HEK293 (cell line): ENCODE data around the gene ZNF19.

ENCODE experiments used
- CTCF ChIA-PET: fragments of 350-600 bp; formaldehyde crosslinking; extraction: SDS; loops from one replicate; lab custom pipeline; 2021; ENCODE audit warnings: antibody characterized with exemption; lab: Yijun Ruan, JAX
- POLR2A ChIA-PET: fragments of 300-600 bp; formaldehyde crosslinking; extraction: SDS; loops from one replicate; lab custom pipeline; 2020; ENCODE audit warnings: antibody characterized with exemption, inconsistent platforms; lab: Yijun Ruan, JAX
- H3K27ac ChIP-seq: fragments of 200-500 bp; sonication (Bioruptor generic); 2 replicates; pipeline ENCODE4 v1.5.1; 2014; ENCODE audit warnings: low read depth, low read length, control low read depth, inconsistent platforms; ENCODE audit errors: extremely low read depth
- H3K36me3 ChIP-seq, 2 experiments: fragments of 200-500 bp in 1 of 2; sonication (Bioruptor generic) in 1 of 2; 1 replicate in 1 of 2; 2 replicates in 1 of 2; pipeline ENCODE4 v1.5.1; 2014 to 2017; ENCODE audit warnings: inconsistent platforms in 2 of 2, low read length in 2 of 2; ENCODE audit not compliant: control insufficient read depth in 2 of 2, insufficient read depth in 1 of 2
- H3K4me1 ChIP-seq: fragments of 200-500 bp; sonication (Bioruptor generic); 2 replicates; pipeline ENCODE4 v1.5.1; 2014; ENCODE audit warnings: mild to moderate bottlenecking, low read length, inconsistent platforms; ENCODE audit not compliant: control insufficient read depth, insufficient read depth
- H3K4me3 ChIP-seq: 2 replicates; pipeline ENCODE4 v1.5.1; 2011; ENCODE audit warnings: low read depth, mild to moderate bottlenecking, control low read depth, low read length, moderate library complexity
- H3K9me3 ChIP-seq: fragments of 200-500 bp; sonication (Bioruptor generic); 2 replicates; pipeline ENCODE4 v1.5.1; 2014; ENCODE audit warnings: low read depth, low read length, inconsistent platforms; ENCODE audit not compliant: control insufficient read depth, insufficient read depth
- KLF9 ChIP-seq: fragments of 450-650 bp; formaldehyde crosslinking; IDR thresholded peaks from 2 replicates; pipeline ENCODE4 v1.5.1; 2016; ENCODE audit warnings: missing biosample characterization, missing genetic modification characterization, low read depth
- MZF1 ChIP-seq: fragments of 450-650 bp; formaldehyde crosslinking; IDR thresholded peaks from 2 replicates; pipeline ENCODE4 v1.5.1; 2017; ENCODE audit warnings: missing biosample characterization, missing genetic modification characterization, borderline replicate concordance
- REST ChIP-seq: fragments of 450-650 bp; formaldehyde crosslinking; IDR thresholded peaks from 2 replicates; pipeline ENCODE4 v1.5.1; 2016; ENCODE audit warnings: missing biosample characterization, missing genetic modification characterization
- ZBTB10 ChIP-seq: fragments of 450-650 bp; formaldehyde crosslinking; IDR thresholded peaks from 2 replicates; pipeline ENCODE4 v1.5.1; 2016; ENCODE audit warnings: missing biosample characterization, missing genetic modification characterization
- ZFHX2 ChIP-seq: fragments of 450-650 bp; formaldehyde crosslinking; conservative IDR thresholded peaks from 2 replicates; pipeline ENCODE4 v1.5.1; 2016; ENCODE audit warnings: missing biosample characterization, missing genetic modification characterization
- ZNF138 ChIP-seq: fragments of 450-650 bp; formaldehyde crosslinking; IDR thresholded peaks from 2 replicates; pipeline ENCODE4 v1.5.1; 2016; ENCODE audit warnings: missing biosample characterization, missing genetic modification characterization, borderline replicate concordance
- ZNF24 ChIP-seq: fragments of 450-650 bp; formaldehyde crosslinking; IDR thresholded peaks from 2 replicates; pipeline ENCODE4 v1.5.1; 2016; ENCODE audit warnings: missing biosample characterization, missing genetic modification characterization
- ZNF37A ChIP-seq: fragments of 450-650 bp; IDR thresholded peaks from 2 replicates; pipeline ENCODE4 v1.5.1; 2018; ENCODE audit warnings: missing biosample characterization, missing genetic modification characterization
- ZNF423 ChIP-seq: fragments of 450-650 bp; formaldehyde crosslinking; IDR thresholded peaks from 2 replicates; pipeline ENCODE4 v1.5.1; 2016; ENCODE audit warnings: missing biosample characterization, missing genetic modification characterization
- ZNF555 ChIP-seq: fragments of 450-650 bp; formaldehyde crosslinking; conservative IDR thresholded peaks from 2 replicates; pipeline ENCODE4 v1.5.1; 2017; ENCODE audit warnings: missing biosample characterization, mild to moderate bottlenecking, missing genetic modification characterization, inconsistent platforms
- ZNF664 ChIP-seq: fragments of 450-650 bp; formaldehyde crosslinking; IDR thresholded peaks from 2 replicates; pipeline ENCODE4 v1.5.1; 2016; ENCODE audit warnings: missing biosample characterization, missing genetic modification characterization
- ZNF785 ChIP-seq: fragments of 450-650 bp; formaldehyde crosslinking; IDR thresholded peaks from 2 replicates; pipeline ENCODE4 v1.5.1; 2016; ENCODE audit warnings: missing biosample characterization, missing genetic modification characterization
- ZNF791 ChIP-seq: fragments of 450-650 bp; formaldehyde crosslinking; IDR thresholded peaks from 2 replicates; pipeline ENCODE4 v1.5.1; 2016; ENCODE audit warnings: missing biosample characterization, missing genetic modification characterization
- ZNF792 ChIP-seq: fragments of 450-650 bp; formaldehyde crosslinking; IDR thresholded peaks from 2 replicates; pipeline ENCODE4 v1.5.1; 2016; ENCODE audit warnings: missing biosample characterization, missing genetic modification characterization

ZNF19 gene

DNA sequence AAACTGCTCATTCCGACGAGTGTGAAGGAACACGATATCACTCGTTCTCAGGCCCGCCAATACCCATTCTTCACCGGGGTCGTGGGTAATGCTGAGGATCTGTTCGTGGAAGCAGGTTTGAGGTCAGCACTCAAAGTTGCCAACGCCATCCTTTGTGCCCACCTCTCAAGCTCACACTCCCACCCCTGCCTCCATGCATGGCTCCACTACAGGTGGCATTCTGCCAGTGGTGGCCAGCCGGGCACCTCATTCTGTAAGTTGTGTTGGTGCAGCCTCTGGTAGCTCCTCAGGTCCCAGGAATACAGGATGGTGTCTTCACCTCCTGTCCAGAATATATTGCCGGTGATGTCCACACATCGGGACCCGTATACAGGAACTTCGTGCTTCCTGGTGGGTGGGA lies 57.9 kb downstream of the ZNF19 start:
- POLR2A ChIA-PET, result no interaction called here
- Histone ChIP-seq H3K4me1 (no peaks in the 10 kb centered on the region), H3K9me3 (no peaks in the 10 kb centered on the region), H3K4me3 (no peak overlapping the region), H3K36me3 (no peaks in the 10 kb centered on the region), H3K27ac (no peak overlapping the region)
- CTCF ChIA-PET, result interaction anchor here (11.6 kb wide), 1 partner anchor 19 kb away, joined by 77 read pairs; no protein-coding TSS in a partner anchor
- TF ChIP-seq ZFHX2, result no peak

DNA sequence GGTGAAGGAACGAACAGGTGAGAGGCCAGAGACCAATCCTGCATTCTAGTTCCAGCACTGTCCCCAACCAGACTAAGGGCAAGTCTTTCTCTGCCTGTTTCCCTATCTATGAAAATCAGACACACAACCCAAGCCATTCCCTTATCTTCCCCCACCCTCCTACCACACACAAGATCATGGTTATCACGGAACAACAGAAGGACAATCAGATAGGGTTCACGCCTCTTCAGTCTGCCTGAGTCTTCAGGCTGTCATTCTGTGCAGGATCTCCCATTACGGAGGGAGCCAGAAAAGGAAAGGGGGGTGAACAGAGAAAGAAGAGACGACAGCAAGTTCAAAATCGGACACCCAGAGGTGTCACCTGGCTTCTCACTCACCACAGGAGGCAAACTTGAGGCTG lies 58.4 kb downstream of the ZNF19 start:
- no peaks in the 10 kb centered on the region for H3K36me3 ChIP-seq
- no peaks in the 10 kb centered on the region for H3K4me1 ChIP-seq
- no peaks in the 10 kb centered on the region for H3K9me3 ChIP-seq
- TF ChIP-seq ZNF37A (tag by site-specific recombination) (no peak), ZNF555 (tag by site-specific recombination) (no peak)
- H3K27ac ChIP-seq, result no peak overlapping the region
- ChIA-PET POLR2A (no interaction called here), CTCF (interaction anchor here (11.6 kb wide), 1 partner anchor 19 kb away, joined by 77 read pairs; no protein-coding TSS in a partner anchor)
- H3K4me3 ChIP-seq, result no peak overlapping the region

GRCh38 chr16:71429581-71429980 lies 59.5 kb downstream of the ZNF19 start:
- CTCF ChIA-PET, result interaction anchor here (1.5 to 11.6 kb wide), 2 partner anchors 17 to 181 kb away, joined by 6 to 77 read pairs; no protein-coding TSS in a partner anchor

DNA sequence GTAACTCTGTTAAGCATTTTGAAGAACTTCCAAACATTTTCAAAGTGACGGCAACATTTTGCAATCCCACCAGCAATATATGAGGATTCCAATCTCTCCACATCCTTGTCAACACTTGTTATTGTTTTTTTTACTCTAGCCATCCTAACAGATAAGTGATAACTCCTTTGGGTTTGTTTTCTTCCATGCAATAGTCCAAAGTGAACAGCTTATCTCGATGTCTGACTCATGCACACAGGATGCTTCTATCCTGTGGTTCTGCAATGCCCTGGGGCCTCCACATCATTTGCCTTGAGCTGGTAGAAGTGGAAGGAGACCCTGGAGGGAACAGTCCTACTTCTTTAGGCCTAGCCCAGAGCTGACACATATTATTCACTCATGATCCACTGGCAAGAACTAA lies 60.2 kb downstream of the ZNF19 start:
- Histone ChIP-seq H3K4me1 (no peaks in the 10 kb centered on the region), H3K36me3 (no peaks in the 10 kb centered on the region), H3K4me3 (no peak overlapping the region), H3K27ac (no peak overlapping the region), H3K9me3 (no peaks in the 10 kb centered on the region)
- TF ChIP-seq ZNF138, result no peak
- no peak for TF ChIP-seq REST (tag by site-specific recombination)
- no peak for TF ChIP-seq ZNF785 (tag by site-specific recombination)
- ChIA-PET POLR2A (no interaction called here), CTCF (interaction anchor here (0.7 to 11.6 kb wide), 3 partner anchors 17 to 182 kb away, joined by 3 to 77 read pairs (median 6); no protein-coding TSS in a partner anchor)

More at GRCh38 chr16:71429581-71429980, 59.5 kb downstream of the ZNF19 start:
- Histone ChIP-seq H3K4me1 (no peaks in the 10 kb centered on the region), H3K27ac (no peak overlapping the region), H3K36me3 (no peaks in the 10 kb centered on the region)
- TF ChIP-seq ZNF24 (tag by site-specific recombination) (no peak), ZBTB10 (tag by site-specific recombination) (no peak), ZNF664 (tag by site-specific recombination) (no peak), KLF9 (no peak), ZNF791 (tag by site-specific recombination) (no peak), MZF1 (tag by site-specific recombination) (no peak), ZNF792 (tag by site-specific recombination) (no peak), ZNF423 (tag by site-specific recombination) (no peak)
- TF ChIP-seq, all 188 proteins: peak for 0
- no peak overlapping the region for H3K4me3 ChIP-seq
- H3K9me3 ChIP-seq, result no peaks in the 10 kb centered on the region
- POLR2A ChIA-PET, result no interaction called here
